HepG2 (cell line): ENCODE results near the gene RPL34. TPM values are rescaled to one million over a fixed set of nuclear protein-coding genes. Genes with fewer than 3 reads are reported as not detected.

Experiments used
- ARID4A ChIP-seq: sonication (generic); formaldehyde crosslinking; IDR thresholded peaks from 2 replicates; pipeline ENCODE4 v1.5.0; 2020; ENCODE audit warnings: mild to moderate bottlenecking, missing genetic modification reagents, borderline replicate concordance
- FOXJ3 ChIP-seq: sonication (generic); formaldehyde crosslinking; IDR thresholded peaks from 2 replicates; pipeline ENCODE4 v1.4.0; 2020; ENCODE audit warnings: missing genetic modification reagents, mild to moderate bottlenecking, borderline replicate concordance
- GATAD1 ChIP-seq: IDR thresholded peaks from 2 replicates; pipeline ENCODE4 v1.6.1; 2016; ENCODE audit warnings: missing genetic modification reagents, missing compliant biosample characterization
- GATAD2A ChIP-seq: IDR thresholded peaks from 2 replicates; pipeline ENCODE4 v1.6.1; 2016
- HDAC6 ChIP-seq: fragments of 200-600 bp; sonication (generic); IDR thresholded peaks from 2 replicates; pipeline ENCODE4 v1.7.0; 2017; ENCODE audit warnings: mild to moderate bottlenecking, antibody characterized with exemption, low read length, low read depth
- HNF4G ChIP-seq, 2 experiments: sonication (generic) in 1 of 2; formaldehyde crosslinking in 1 of 2; IDR thresholded peaks; 2 replicates each; pipeline versions ENCODE4 v1.4.0 to v1.6.1; 2011 to 2020; ENCODE audit warnings: borderline replicate concordance in 2 of 2, low read depth in 2 of 2, mild to moderate bottlenecking in 2 of 2, low read length in 1 of 2, missing genetic modification reagents in 1 of 2, moderate library complexity in 1 of 2
- IKZF5 ChIP-seq: IDR thresholded peaks from 2 replicates; pipeline ENCODE4 v1.6.1; 2018; ENCODE audit warnings: missing genetic modification reagents, mild to moderate bottlenecking, missing compliant biosample characterization
- KMT2B ChIP-seq: IDR thresholded peaks from 2 replicates; pipeline ENCODE4 v1.6.1; 2016; ENCODE audit warnings: missing genetic modification reagents, missing compliant biosample characterization
- MXI1 ChIP-seq: IDR thresholded peaks from 3 replicates; pipeline ENCODE4 v1.6.1; 2012; ENCODE audit warnings: low read depth, low read length, inconsistent platforms, borderline replicate concordance
- PITX1 ChIP-seq: sonication (generic); formaldehyde crosslinking; IDR thresholded peaks from 2 replicates; pipeline ENCODE4 v1.5.1; 2020; ENCODE audit warnings: mild to moderate bottlenecking, missing genetic modification reagents
- RXRB ChIP-seq: IDR thresholded peaks from 2 replicates; pipeline ENCODE4 v1.6.1; 2016; ENCODE audit warnings: borderline replicate concordance, missing genetic modification reagents, missing compliant biosample characterization
- SPEN ChIP-seq: sonication (generic); formaldehyde crosslinking; IDR thresholded peaks from 2 replicates; pipeline ENCODE4 v1.5.1; 2020; ENCODE audit warnings: low read depth, mild to moderate bottlenecking, missing genetic modification reagents
- ZNF317 ChIP-seq: sonication (generic); formaldehyde crosslinking; IDR thresholded peaks from 2 replicates; pipeline ENCODE4 v1.5.0; 2020; ENCODE audit warnings: mild to moderate bottlenecking, missing genetic modification reagents
- ZNF362 ChIP-seq: sonication (generic); formaldehyde crosslinking; IDR thresholded peaks from 2 replicates; pipeline ENCODE4 v1.4.0; 2020; ENCODE audit warnings: missing genetic modification reagents, mild to moderate bottlenecking, borderline replicate concordance
- ZNF432 ChIP-seq: sonication (generic); formaldehyde crosslinking; IDR thresholded peaks from 2 replicates; pipeline ENCODE4 v1.5.0; 2020; ENCODE audit warnings: missing genetic modification reagents, mild to moderate bottlenecking, borderline replicate concordance
- ZNF614 ChIP-seq: IDR thresholded peaks from 2 replicates; pipeline ENCODE4 v1.6.1; 2018; ENCODE audit warnings: missing biosample characterization, missing genetic modification reagents, inconsistent platforms, borderline replicate concordance
- ZNF7 ChIP-seq: IDR thresholded peaks from 2 replicates; pipeline ENCODE4 v1.6.1; 2016; ENCODE audit warnings: missing biosample characterization, missing genetic modification reagents
- polyA plus RNA-seq, 8 experiments: library from polyadenylated mRNA; depleted of rRNA in 3 of 8; stranded (reverse) in 7 of 8; unstranded in 1 of 8; fragments of >200 nt; fragmentation: Illumina TruSeq in 4 of 8; extraction: Trizol in 4 of 8; gene quantifications; 2 replicates each; pipeline versions ENCODE4 v1.2.1 to v1.2.3, GENCODE V29; 2011 to 2016; ENCODE audit warnings: low read depth in 4 of 8, missing spikeins in 1 of 8, mixed read lengths in 1 of 8; ENCODE audit not compliant: insufficient read depth in 1 of 8
- total RNA-seq, 5 experiments: library from RNA; depleted of rRNA; stranded (reverse); fragments of >200 nt; fragmentation: Illumina TruSeq; extraction: Trizol; gene quantifications; 2 replicates each; pipeline ENCODE4 v1.2.3, GENCODE V29; 2016; ENCODE audit warnings: low read depth in 1 of 5
- TF ChIP-seq, protein P1 (sequence below): sonication (generic); formaldehyde crosslinking; IDR thresholded peaks from 2 replicates; pipeline ENCODE4 v1.4.0; 2020; ENCODE audit warnings: missing genetic modification reagents
- TF ChIP-seq, protein P2 (sequence below): sonication (generic); IDR thresholded peaks from 2 replicates; pipeline ENCODE4 v1.6.1; 2016; ENCODE audit warnings: low read depth, borderline replicate concordance

Gene RPL34
- total and polyA plus RNA-seq, 2 of the 13 experiments (the other 11 are each of a cell fraction or from before 2014, with no cell fraction given), result 2,235 to 3,985 TPM

GRCh38 chr4:108592674-108592986 lies 27.7 kb upstream of the RPL34 start (continued):
- no peak for TF ChIP-seq HNF4G (IDR thresholded peaks at IDR 0.05; ENCODE audit: borderline replicate concordance, low read depth, low read length)
- no peak for TF ChIP-seq HNF4G (CRISPR knock-in tag; IDR thresholded peaks at IDR 0.05; ENCODE audit: borderline replicate concordance, low read depth)
- TF ChIP-seq ARID4A (CRISPR knock-in tag), result no peak
- TF ChIP-seq KMT2B (CRISPR knock-in tag), result no peak
- no peak for TF ChIP-seq MXI1
- no peak for TF ChIP-seq ZNF7 (CRISPR knock-in tag)
- no peak for TF ChIP-seq ZNF432 (CRISPR knock-in tag)
- TF ChIP-seq SPEN (CRISPR knock-in tag), result no peak
- TF ChIP-seq GATAD1 (CRISPR knock-in tag), result no peak
- no peak for TF ChIP-seq IKZF5 (CRISPR knock-in tag)
- no peak for TF ChIP-seq ZNF317 (CRISPR knock-in tag)
- TF ChIP-seq ZNF614 (CRISPR knock-in tag), result no peak
- TF ChIP-seq, protein P1, sequence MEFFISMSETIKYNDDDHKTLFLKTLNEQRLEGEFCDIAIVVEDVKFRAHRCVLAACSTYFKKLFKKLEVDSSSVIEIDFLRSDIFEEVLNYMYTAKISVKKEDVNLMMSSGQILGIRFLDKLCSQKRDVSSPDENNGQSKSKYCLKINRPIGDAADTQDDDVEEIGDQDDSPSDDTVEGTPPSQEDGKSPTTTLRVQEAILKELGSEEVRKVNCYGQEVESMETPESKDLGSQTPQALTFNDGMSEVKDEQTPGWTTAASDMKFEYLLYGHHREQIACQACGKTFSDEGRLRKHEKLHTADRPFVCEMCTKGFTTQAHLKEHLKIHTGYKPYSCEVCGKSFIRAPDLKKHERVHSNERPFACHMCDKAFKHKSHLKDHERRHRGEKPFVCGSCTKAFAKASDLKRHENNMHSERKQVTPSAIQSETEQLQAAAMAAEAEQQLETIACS, result no peak
- peak; percentile 15; the same call in 1 of the 2 replicates for TF ChIP-seq RXRB
- peak; percentile 40; the same call in 1 of the 2 replicates for TF ChIP-seq FOXJ3 (CRISPR knock-in tag)
- TF ChIP-seq HDAC6, result no peak
- TF ChIP-seq ZNF362 (CRISPR knock-in tag), result no peak
- TF ChIP-seq, protein P2, sequence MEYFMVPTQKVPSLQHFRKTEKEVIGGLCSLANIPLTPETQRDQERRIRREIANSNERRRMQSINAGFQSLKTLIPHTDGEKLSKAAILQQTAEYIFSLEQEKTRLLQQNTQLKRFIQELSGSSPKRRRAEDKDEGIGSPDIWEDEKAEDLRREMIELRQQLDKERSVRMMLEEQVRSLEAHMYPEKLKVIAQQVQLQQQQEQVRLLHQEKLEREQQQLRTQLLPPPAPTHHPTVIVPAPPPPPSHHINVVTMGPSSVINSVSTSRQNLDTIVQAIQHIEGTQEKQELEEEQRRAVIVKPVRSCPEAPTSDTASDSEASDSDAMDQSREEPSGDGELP, result no peak
- TF ChIP-seq PITX1 (CRISPR knock-in tag), result 0 out of 2 replicates have a peak, but pooled peaks have one; percentile 31
- TF ChIP-seq GATAD2A (CRISPR knock-in tag), result peak; percentile 48
